ENCODE data around the gene RARRES2. TPM values are rescaled to one million over a fixed set of nuclear protein-coding genes. Genes with fewer than 3 reads are reported as not detected.

Gene RARRES2
- total and polyA plus RNA-seq, 2 of the 13 experiments (the other 11 are each of a cell fraction or from before 2014, with no cell fraction given), result 134 to 172 TPM

DNA sequence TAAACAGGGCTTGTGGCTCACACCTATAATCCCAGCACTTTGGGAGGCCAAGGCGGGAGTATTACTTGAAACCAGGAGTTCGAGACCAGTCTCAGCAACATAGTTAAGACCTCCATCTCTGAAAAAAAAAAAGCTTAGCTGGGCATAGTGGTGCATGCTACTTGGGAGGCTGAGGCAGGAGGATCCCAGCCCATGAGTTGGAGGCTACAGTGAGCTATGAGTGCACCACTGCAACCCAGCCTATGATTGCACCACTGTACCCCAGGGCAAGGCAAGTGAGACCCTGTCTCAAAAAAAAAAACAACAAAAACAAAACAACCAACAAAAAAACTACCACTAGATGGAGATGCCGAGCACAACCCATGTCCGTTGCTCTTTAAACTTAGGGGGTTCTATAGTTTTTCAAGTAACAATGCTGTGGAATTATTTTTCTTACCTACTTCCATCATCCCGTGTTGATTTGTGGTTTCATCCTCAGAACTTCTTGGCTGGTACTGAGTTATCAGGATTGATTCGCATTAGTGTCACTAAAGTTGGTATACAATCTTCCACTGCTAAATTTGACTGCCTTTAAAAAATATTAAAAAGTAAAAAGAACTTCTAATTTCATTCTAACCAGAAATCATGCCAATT, 15.0 kb upstream of the RARRES2 start (continued):
- TF ChIP-seq, protein P1, sequence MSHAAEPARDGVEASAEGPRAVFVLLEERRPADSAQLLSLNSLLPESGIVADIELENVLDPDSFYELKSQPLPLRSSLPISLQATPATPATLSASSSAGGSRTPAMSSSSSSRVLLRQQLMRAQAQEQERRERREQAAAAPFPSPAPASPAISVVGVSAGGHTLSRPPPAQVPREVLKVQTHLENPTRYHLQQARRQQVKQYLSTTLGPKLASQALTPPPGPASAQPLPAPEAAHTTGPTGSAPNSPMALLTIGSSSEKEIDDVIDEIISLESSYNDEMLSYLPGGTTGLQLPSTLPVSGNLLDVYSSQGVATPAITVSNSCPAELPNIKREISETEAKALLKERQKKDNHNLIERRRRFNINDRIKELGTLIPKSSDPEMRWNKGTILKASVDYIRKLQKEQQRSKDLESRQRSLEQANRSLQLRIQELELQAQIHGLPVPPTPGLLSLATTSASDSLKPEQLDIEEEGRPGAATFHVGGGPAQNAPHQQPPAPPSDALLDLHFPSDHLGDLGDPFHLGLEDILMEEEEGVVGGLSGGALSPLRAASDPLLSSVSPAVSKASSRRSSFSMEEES (CRISPR knock-in tag; IDR thresholded peaks at IDR 0.05), result no peak
- TF ChIP-seq ZSCAN22 (CRISPR knock-in tag; IDR thresholded peaks at IDR 0.05) (no peak), SOX13 (IDR thresholded peaks at IDR 0.05) (no peak), SOX13 (CRISPR knock-in tag; conservative IDR thresholded peaks at IDR 0.05 in 1 of 2, IDR thresholded peaks at IDR 0.05 in 1 of 2) (no peak), ZNF83 (CRISPR knock-in tag; IDR thresholded peaks at IDR 0.05; ENCODE audit: borderline replicate concordance) (no peak), TEAD2 (CRISPR knock-in tag; IDR thresholded peaks at IDR 0.05) (no peak), SALL1 (CRISPR knock-in tag; IDR thresholded peaks at IDR 0.05) (no peak), HNF4G (IDR thresholded peaks at IDR 0.05; ENCODE audit: borderline replicate concordance, low read depth, low read length) (no peak), HNF4G (CRISPR knock-in tag; IDR thresholded peaks at IDR 0.05; ENCODE audit: borderline replicate concordance, low read depth) (no peak), SMYD3 (CRISPR knock-in tag; IDR thresholded peaks at IDR 0.05) (no peak), TCF12 (IDR thresholded peaks at IDR 0.05) (no peak), TCF12 (CRISPR knock-in tag; IDR thresholded peaks at IDR 0.05) (no peak), FOSL1 (CRISPR knock-in tag; IDR thresholded peaks at IDR 0.05; ENCODE audit: borderline replicate concordance) (no peak), THAP8 (CRISPR knock-in tag; IDR thresholded peaks at IDR 0.05; ENCODE audit: borderline replicate concordance) (no peak), PATZ1 (CRISPR knock-in tag; IDR thresholded peaks at IDR 0.05) (no peak), CAMTA2 (CRISPR knock-in tag; IDR thresholded peaks at IDR 0.05; ENCODE audit: borderline replicate concordance) (no peak), SETDB1 (CRISPR knock-in tag; IDR thresholded peaks at IDR 0.05; ENCODE audit: borderline replicate concordance) (no peak), ZNF180 (CRISPR knock-in tag; IDR thresholded peaks at IDR 0.05; ENCODE audit: borderline replicate concordance, low read depth) (no peak), ZNF121 (CRISPR knock-in tag; IDR thresholded peaks at IDR 0.05) (0 out of 2 replicates have a peak, but pooled peaks have one; percentile 15)
- TF ChIP-seq, protein P2, sequence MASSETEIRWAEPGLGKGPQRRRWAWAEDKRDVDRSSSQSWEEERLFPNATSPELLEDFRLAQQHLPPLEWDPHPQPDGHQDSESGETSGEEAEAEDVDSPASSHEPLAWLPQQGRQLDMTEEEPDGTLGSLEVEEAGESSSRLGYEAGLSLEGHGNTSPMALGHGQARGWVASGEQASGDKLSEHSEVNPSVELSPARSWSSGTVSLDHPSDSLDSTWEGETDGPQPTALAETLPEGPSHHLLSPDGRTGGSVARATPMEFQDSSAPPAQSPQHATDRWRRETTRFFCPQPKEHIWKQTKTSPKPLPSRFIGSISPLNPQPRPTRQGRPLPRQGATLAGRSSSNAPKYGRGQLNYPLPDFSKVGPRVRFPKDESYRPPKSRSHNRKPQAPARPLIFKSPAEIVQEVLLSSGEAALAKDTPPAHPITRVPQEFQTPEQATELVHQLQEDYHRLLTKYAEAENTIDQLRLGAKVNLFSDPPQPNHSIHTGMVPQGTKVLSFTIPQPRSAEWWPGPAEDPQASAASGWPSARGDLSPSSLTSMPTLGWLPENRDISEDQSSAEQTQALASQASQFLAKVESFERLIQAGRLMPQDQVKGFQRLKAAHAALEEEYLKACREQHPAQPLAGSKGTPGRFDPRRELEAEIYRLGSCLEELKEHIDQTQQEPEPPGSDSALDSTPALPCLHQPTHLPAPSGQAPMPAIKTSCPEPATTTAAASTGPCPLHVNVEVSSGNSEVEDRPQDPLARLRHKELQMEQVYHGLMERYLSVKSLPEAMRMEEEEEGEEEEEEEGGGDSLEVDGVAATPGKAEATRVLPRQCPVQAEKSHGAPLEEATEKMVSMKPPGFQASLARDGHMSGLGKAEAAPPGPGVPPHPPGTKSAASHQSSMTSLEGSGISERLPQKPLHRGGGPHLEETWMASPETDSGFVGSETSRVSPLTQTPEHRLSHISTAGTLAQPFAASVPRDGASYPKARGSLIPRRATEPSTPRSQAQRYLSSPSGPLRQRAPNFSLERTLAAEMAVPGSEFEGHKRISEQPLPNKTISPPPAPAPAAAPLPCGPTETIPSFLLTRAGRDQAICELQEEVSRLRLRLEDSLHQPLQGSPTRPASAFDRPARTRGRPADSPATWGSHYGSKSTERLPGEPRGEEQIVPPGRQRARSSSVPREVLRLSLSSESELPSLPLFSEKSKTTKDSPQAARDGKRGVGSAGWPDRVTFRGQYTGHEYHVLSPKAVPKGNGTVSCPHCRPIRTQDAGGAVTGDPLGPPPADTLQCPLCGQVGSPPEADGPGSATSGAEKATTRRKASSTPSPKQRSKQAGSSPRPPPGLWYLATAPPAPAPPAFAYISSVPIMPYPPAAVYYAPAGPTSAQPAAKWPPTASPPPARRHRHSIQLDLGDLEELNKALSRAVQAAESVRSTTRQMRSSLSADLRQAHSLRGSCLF (CRISPR knock-in tag; IDR thresholded peaks at IDR 0.05; ENCODE audit: borderline replicate concordance), result no peak
- TF ChIP-seq, protein P3, sequence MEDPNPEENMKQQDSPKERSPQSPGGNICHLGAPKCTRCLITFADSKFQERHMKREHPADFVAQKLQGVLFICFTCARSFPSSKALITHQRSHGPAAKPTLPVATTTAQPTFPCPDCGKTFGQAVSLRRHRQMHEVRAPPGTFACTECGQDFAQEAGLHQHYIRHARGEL (CRISPR knock-in tag; IDR thresholded peaks at IDR 0.05), result no peak

Data from HepG2 (cell line).